Measurements from ENCODE around the gene MMS19. TPM values are rescaled to one million over a fixed set of nuclear protein-coding genes. Genes with fewer than 3 reads are reported as not detected.
"Not testable (repeated sequence)": the region's sequence is repeated elsewhere in the genome, so short reads cannot be mapped to it uniquely, and the experiment has no call there.

The MMS19 gene
- total RNA-seq, 1 donor from 2014 or later, result 66.2 TPM

DNA sequence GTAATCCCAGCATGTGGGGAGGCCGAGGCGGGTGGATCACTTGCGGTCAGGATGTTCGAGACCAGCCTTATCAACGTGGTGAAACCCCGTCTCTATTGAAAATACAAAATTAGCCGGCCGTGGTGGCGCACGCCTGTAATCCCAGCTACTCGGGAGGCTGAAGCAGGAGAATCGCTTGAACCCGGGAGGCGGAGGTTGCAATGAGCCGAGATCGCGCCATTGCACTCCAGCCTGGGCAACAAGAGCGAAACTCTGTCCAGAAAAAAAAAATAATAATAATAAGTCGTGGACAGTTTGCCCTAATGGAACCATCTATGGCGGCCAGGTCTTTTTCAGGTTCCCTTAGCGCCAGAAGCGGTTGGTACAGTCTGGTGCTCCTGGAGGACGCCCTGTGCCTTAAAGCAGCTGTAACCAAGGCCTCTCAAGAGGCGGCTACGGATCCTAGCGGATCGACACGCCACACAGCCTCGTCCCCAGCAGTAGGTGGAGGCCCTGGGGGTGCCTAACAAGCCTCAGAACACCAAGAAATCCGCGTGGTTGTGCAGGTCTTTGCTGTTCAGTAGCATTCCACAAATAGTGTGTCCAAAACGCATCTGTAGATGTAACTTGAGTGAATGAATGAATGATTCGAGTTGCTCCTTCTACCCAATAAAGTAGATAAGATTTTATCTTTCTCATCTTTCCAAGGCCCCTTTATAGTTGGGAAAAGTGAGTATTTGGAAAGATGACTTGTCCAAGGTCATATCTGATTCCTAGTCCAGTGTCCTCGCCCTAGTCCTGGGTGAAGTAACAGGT, 71.2 kb downstream of the MMS19 start:
- DNase-seq (ENCODE audit: low spot score), result no peak

DNA sequence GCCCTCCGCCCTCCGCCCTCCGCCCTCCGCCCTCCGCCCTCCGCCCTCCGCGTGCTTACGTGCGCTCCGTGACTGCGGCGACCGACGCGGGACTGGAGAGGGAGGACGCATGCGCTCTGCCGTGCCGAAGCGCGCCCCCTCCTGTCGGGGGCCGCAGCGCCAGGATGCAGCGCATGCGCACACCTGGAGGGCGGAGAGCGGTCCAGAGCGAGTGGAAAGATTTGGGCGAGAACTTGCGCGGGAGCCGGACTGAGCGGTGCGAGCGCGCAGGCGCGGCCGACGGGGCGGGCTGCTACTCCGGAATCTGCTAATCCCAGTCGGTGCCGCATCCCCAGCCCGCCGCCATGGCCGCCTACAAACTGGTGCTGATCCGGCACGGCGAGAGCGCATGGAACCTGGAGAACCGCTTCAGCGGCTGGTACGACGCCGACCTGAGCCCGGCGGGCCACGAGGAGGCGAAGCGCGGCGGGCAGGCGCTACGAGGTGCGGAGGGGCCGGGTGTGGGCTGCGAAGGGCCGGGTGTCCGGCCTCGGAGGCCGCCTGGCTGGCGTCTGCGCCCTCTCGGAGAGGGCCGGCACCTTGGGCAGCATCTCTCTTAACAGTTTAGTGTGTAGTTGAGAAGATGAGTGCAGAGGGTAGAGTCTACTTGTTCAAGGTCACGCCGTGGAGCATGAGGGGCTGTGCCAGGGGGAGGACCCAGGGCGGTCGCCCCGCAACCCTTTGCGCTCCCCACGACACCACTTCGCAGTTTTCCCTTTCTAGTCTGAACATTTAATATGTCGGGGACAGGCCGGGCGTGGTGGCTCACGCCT, 72.1 kb downstream of the MMS19 start, which contains the start of gene PGAM1:
Gene PGAM1, plus strand, starts transcription at position 228 of the 812 bp plus-strand sequence. Its CDS starts 117 bp downstream, at position 345.
- peak; percentile 97 for DNase-seq (ENCODE audit: low spot score)

DNA sequence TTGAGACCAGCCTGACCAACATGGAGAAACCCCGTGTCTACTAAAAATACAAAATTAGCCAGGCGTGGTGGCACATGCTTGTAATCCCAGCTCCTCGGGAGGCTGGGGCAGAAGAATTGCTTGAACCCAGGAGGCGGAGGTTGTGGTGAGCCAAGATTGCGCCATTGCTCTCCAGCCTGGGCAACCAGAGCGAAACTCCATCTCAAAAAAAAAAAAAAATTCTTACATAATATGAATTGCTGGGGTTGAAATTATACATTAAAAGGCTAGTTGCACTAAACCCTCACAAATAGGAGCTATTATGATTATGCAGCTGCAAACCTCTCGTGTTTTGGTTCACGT, 74.5 kb downstream of the MMS19 start:
- not testable (repeated sequence) for DNase-seq (ENCODE audit: low spot score)

DNA sequence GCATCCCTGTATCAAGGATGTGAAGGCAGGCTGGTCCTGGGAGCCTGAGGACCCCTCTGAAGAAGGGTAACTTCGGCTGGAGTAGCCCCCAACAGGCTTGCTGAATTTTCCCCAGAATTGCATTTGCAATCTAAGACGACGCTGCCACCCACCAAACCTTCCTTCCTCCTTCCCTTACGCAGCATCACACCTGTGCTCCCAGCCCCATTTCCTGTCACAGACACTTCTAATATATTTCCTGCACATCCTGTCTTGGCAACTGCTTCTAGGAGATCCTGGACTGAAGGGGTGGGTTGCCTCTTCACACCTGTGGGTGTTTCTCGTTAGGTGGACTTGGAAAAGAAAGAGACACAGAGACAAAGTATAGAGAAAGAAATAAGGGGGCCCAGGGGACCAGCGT, 81.7 kb downstream of the MMS19 start:
- DNase-seq (ENCODE audit: low spot score), result no peak

DNA sequence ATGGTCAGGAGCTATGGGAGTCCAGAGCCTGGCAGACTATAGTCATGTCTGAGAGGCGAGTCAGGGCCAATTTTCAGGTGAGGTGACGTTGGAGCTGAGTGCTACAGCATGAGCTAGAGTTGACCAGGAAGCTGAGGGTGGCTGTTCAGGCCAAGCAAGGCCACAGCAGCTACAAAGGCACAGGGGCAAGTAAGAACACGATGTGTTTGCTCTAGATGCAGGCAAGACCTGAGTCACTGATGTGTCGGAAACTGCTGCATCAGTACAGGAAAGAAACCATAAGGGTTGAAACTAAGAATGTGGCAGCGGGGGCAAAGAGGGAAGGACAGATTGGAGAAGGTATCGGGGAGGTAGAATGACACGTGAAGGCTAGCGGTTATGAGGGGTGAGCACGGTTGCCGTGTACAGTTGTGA, 85.3 kb downstream of the MMS19 start:
- DNase-seq (ENCODE audit: low spot score), result no peak

DNA sequence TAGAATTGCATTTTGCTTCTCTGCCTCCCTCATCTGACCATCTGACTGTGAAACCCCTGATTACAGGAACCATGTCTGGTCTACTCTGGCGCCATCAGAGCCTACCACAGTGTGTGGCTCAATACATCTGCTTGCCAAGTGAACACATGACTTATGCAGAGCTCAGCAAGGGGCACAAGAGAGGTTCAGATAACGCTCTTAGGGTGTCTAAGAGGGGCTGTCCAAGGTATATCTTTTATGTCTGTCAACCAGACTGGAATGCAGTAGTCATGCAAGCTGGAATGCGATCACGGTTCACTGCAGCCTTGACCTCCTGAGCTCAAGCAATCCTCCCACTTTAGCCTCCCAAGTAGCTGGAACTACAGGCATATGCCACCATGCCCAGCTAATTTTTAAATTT, 86.8 kb downstream of the MMS19 start:
- DNase-seq (ENCODE audit: low spot score), result no peak

DNA sequence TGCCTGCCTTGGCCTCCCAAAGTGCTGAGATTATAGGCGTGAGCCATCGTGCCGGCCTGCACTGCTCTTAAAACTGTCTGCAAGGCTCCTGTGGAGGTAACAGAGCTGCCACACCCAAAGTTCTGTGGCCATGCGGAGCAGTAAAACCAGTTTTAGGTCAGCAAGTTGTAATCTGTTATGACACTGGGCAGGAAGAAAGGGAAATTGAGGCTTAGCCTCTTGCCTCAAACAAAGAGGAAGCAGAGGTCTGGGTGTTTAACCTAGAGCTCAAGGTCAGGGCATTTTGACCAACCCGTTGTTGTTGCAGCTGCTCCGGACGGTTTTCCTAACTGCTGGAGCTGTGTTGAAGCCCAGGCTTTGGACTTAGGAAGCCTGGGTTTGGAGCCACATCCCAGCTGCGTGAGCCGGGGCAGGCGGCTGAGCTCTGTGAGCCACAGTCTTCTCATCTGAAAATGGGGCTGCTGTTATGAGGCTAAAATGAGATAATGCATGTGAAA, 89.7 kb downstream of the MMS19 start:
- no peak for DNase-seq (ENCODE audit: low spot score)

Other genes with a start within 250 kb of the MMS19 start
- gene ARHGAP19, start 205.8 kb downstream of the MMS19 start, total RNA-seq (ENCODE audit: insufficient read depth, low replicate concordance), result 15.2 TPM
- 4.1 TPM for gene FRAT1, start 179.2 kb downstream of the MMS19 start, total RNA-seq (ENCODE audit: insufficient read depth, low replicate concordance)
- gene FRAT2, start 163.7 kb downstream of the MMS19 start, total RNA-seq (ENCODE audit: insufficient read depth, low replicate concordance), result 5.1 TPM
- gene RRP12, start 97.1 kb downstream of the MMS19 start, total RNA-seq (ENCODE audit: insufficient read depth, low replicate concordance), result 9.6 TPM
- 165 TPM for gene PGAM1, start 72.2 kb downstream of the MMS19 start, total RNA-seq (ENCODE audit: insufficient read depth, low replicate concordance)
- 16.1 TPM for gene EXOSC1, start 52.4 kb downstream of the MMS19 start, total RNA-seq (ENCODE audit: insufficient read depth, low replicate concordance)
- 35.9 TPM for gene ZDHHC16, start 52.2 kb downstream of the MMS19 start, total RNA-seq (ENCODE audit: insufficient read depth, low replicate concordance)
- gene UBTD1, start 502 bp upstream of the MMS19 start, total RNA-seq (ENCODE audit: insufficient read depth, low replicate concordance), result 16.9 TPM
- gene ANKRD2, start 74.4 kb upstream of the MMS19 start, total RNA-seq (ENCODE audit: insufficient read depth, low replicate concordance), result not detected
- gene HOGA1, start 86.0 kb upstream of the MMS19 start, total RNA-seq (ENCODE audit: insufficient read depth, low replicate concordance), result 5.1 TPM
- gene C10orf62, start 91.3 kb upstream of the MMS19 start, total RNA-seq (ENCODE audit: insufficient read depth, low replicate concordance), result 0.96 TPM
- gene MORN4, start 135.1 kb upstream of the MMS19 start, total RNA-seq (ENCODE audit: insufficient read depth, low replicate concordance), result 0.48 TPM
- gene PI4K2A, start 142.2 kb upstream of the MMS19 start, total RNA-seq (ENCODE audit: insufficient read depth, low replicate concordance), result 11.6 TPM
- 7.0 TPM for gene AVPI1, start 188.8 kb upstream of the MMS19 start, total RNA-seq (ENCODE audit: insufficient read depth, low replicate concordance)
- gene MARVELD1, start 215.3 kb upstream of the MMS19 start, total RNA-seq (ENCODE audit: insufficient read depth, low replicate concordance), result 29.1 TPM
- 11.6 TPM for gene ZFYVE27, start 238.7 kb upstream of the MMS19 start, total RNA-seq (ENCODE audit: insufficient read depth, low replicate concordance)

All from umbilical cord (tissue), 2 donors.